B cell (primary cell): Measurements from ENCODE around the gene TTLL8. TPM values are rescaled to one million over a fixed set of nuclear protein-coding genes. Genes with fewer than 3 reads are reported as not detected.
A peak's percentile ranks its signal among the peaks of the same experiment; 100 is the strongest.

Experiments used
- ATAC-seq: fragments of 200-7000 bp; cut with Tn5 transposase; one replicate; pipeline ENCODE4 v1.10.0; 2021; ENCODE audit warnings: low read depth, mild to moderate bottlenecking, moderate number of reproducible peaks, moderate library complexity
- CTCF ChIA-PET: fragments of 350-600 bp; sonication (Branson Sonifier 250); formaldehyde crosslinking; loops from one replicate; lab custom pipeline; 2021; ENCODE audit warnings: antibody characterized with exemption, inconsistent platforms; lab: Charles Lee
- POLR2A ChIA-PET: fragments of 350-600 bp; sonication (Branson Sonifier 250); formaldehyde crosslinking; loops from one replicate; lab custom pipeline; 2021; ENCODE audit warnings: antibody characterized with exemption; lab: Charles Lee
- DNase-seq: peaks from one replicate; pipeline ENCODE4 v3.0.0; 2013
- H2AFZ ChIP-seq: 2 replicates; pipeline ENCODE4 v1.6.1; 2012; ENCODE audit warnings: mild to moderate bottlenecking, low read depth, low read length; ENCODE audit not compliant: insufficient read depth, poor library complexity, severe bottlenecking
- H3K27ac ChIP-seq, 2 donors: 1 replicate in 1 of 2; 2 replicates in 1 of 2; pipeline ENCODE4 v1.5.1; 2012 to 2013; ENCODE audit warnings: low read length in 2 of 2, mild to moderate bottlenecking in 2 of 2, moderate library complexity in 1 of 2
- H3K27me3 ChIP-seq, 4 experiments: fragments of 200-600 bp in 1 of 4; sonication (generic) in 1 of 4; replicated peaks in 1 of 4; 1 replicate in 2 of 4; 2 replicates in 2 of 4; pipeline versions ENCODE4 v1.6.1 to v1.7.0; 2013 to 2016; ENCODE audit warnings: low read length in 3 of 4, mild to moderate bottlenecking in 2 of 4, mixed read lengths in 1 of 4, moderate library complexity in 1 of 4; ENCODE audit not compliant: insufficient read depth in 4 of 4, control insufficient read depth in 3 of 4; ENCODE audit errors: control extremely low read depth in 1 of 4
- H3K36me3 ChIP-seq, 2 experiments: replicated peaks in 1 of 2; 1 replicate in 1 of 2; 2 replicates in 1 of 2; pipeline versions ENCODE4 v1.6.1 to v1.7.1; 2013; ENCODE audit warnings: low read length in 1 of 2; ENCODE audit not compliant: insufficient read depth in 2 of 2, control insufficient read depth in 1 of 2; ENCODE audit errors: control extremely low read depth in 1 of 2, extremely low read depth in 1 of 2
- H3K4me1 ChIP-seq, 2 donors: fragments of 200-600 bp in 1 of 2; sonication (generic) in 1 of 2; 1 replicate in 1 of 2; 2 replicates in 1 of 2; pipeline versions ENCODE4 v1.5.1 to v1.6.1; 2013 to 2017; ENCODE audit warnings: low read length in 2 of 2; ENCODE audit not compliant: control insufficient read depth in 2 of 2, insufficient read depth in 2 of 2
- H3K4me2 ChIP-seq: replicated peaks from 2 replicates; pipeline ENCODE3; 2012; ENCODE audit warnings: mild to moderate bottlenecking, low read depth, low read length; ENCODE audit not compliant: poor library complexity, severe bottlenecking
- H3K4me3 ChIP-seq, 5 experiments: fragments of 200-600 bp in 1 of 5; sonication (generic) in 1 of 5; 1 replicate in 3 of 5; 2 replicates in 2 of 5; pipeline versions ENCODE4 v1.5.1 to v1.7.0; 2011 to 2016; ENCODE audit warnings: low read length in 4 of 5, mild to moderate bottlenecking in 4 of 5, low read depth in 2 of 5, control low read depth in 1 of 5, moderate library complexity in 1 of 5; ENCODE audit not compliant: insufficient read depth in 1 of 5; ENCODE audit errors: control extremely low read depth in 1 of 5, extremely low read depth in 1 of 5
- H3K79me2 ChIP-seq: fragments of 200-600 bp; sonication (generic); one replicate; pipeline ENCODE4 v1.6.0; 2016; ENCODE audit warnings: low read length; ENCODE audit not compliant: control insufficient read depth, insufficient read depth
- H3K9ac ChIP-seq: fragments of 200-600 bp; sonication (generic); 2 replicates; pipeline ENCODE4 v1.6.1; 2017; ENCODE audit warnings: mild to moderate bottlenecking, low read length, moderate library complexity
- H3K9me3 ChIP-seq, 3 donors: one replicate each; pipeline versions ENCODE4 v1.6.1 to v1.7.1; 2013; ENCODE audit warnings: low read length in 2 of 3; ENCODE audit not compliant: control insufficient read depth in 2 of 3, insufficient read depth in 1 of 3; ENCODE audit errors: control extremely low read depth in 1 of 3
- H4K20me1 ChIP-seq: 2 replicates; pipeline ENCODE4 v1.6.0; 2012; ENCODE audit warnings: mild to moderate bottlenecking, low read length; ENCODE audit not compliant: insufficient read depth, control insufficient read depth, poor library complexity, severe bottlenecking
- H3K27ac Mint-ChIP-seq: one replicate; pipeline ENCODE4 v1.8.0; 2021; ENCODE audit warnings: mixed read lengths
- H3K27me3 Mint-ChIP-seq: one replicate; pipeline ENCODE4 v1.8.0; 2021; ENCODE audit warnings: mixed read lengths
- H3K4me1 Mint-ChIP-seq: one replicate; pipeline ENCODE4 v1.8.0; 2021; ENCODE audit warnings: mixed read lengths
- H3K4me3 Mint-ChIP-seq: one replicate; pipeline ENCODE4 v1.8.0; 2021; ENCODE audit warnings: mixed read lengths
- H3K9me3 Mint-ChIP-seq: one replicate; pipeline ENCODE4 v1.8.0; 2022; ENCODE audit warnings: mixed read lengths; ENCODE audit not compliant: insufficient read depth
- CTCF ChIP-seq: fragments of 200-600 bp; IDR thresholded peaks from one replicate; pipeline ENCODE4 v1.8.0; 2022; ENCODE audit warnings: antibody characterized with exemption, mild to moderate bottlenecking
- EZH2 ChIP-seq: IDR thresholded peaks from 2 replicates; pipeline ENCODE4 v1.6.1; 2012; ENCODE audit warnings: borderline replicate concordance, low read depth, mild to moderate bottlenecking, moderate library complexity, low read length; ENCODE audit not compliant: insufficient read depth, poor library complexity, severe bottlenecking
- WGBS: methylation state at CpG from one replicate; pipeline ENCODE4 v1.1.5; 2013; ENCODE audit warnings: missing lambda C conversion rate; ENCODE audit not compliant: insufficient coverage; 5-methylcytosine and 5-hydroxymethylcytosine counted together
- intact Hi-C: fragments of 100-400 bp; cut with micrococcal nuclease; formaldehyde crosslinking; loops from one replicate; pipeline ENCODE4 v1.10.0; 2022
- polyA plus RNA-seq: library from polyadenylated mRNA; depleted of rRNA; stranded (reverse); fragments of >200 nt; gene quantifications from 2 replicates; pipeline ENCODE4 v1.2.3, GENCODE V29; 2012
- total RNA-seq, 2 donors: library from RNA; stranded (reverse); fragments of 120-200 nt in 1 of 2; gene quantifications; 1 replicate in 1 of 2; 2 replicates in 1 of 2; pipeline versions ENCODE4 v1.2.3 to v1.2.4, GENCODE V29; 2013 to 2022

The TTLL8 gene
- total and polyA plus RNA-seq, 2 donors (not counting 1 experiment from before 2014, with no cell fraction given) = not detected

GRCh38 chr22:49998718-49999062, 59.4 kb downstream of the TTLL8 start:
- ATAC-seq = no peak
- 100% methylated on average over 9 of the region's 14 CpGs for WGBS

More at GRCh38 chr22:49998718-49999062, 59.4 kb downstream of the TTLL8 start:
- Histone ChIP-seq H3K4me2 (no peak overlapping the region), H3K4me3 (no peak overlapping the region), H4K20me1 (no peaks in the 10 kb centered on the region), H3K4me1 (peaks cover 9 to 20% of the 10 kb centered on the region in 2 donors), H3K27ac (no peak overlapping the region), H3K36me3 (no peaks in the 10 kb centered on the region), H3K27me3 (peaks cover 0 to 20% (median 6%) of the 10 kb centered on the region in 4 experiments), H3K9ac (no peak overlapping the region), H3K79me2 (no peaks in the 10 kb centered on the region), H2AFZ (no peak overlapping the region), H3K9me3 (peaks cover 0 to 3% (median 0%) of the 10 kb centered on the region in 3 donors)
- intact Hi-C loops = no loop called here
- DNase-seq = peak; percentile 29
- H3K27ac Mint-ChIP-seq = no peak overlapping the region
- ChIA-PET CTCF (no interaction called here), POLR2A (no interaction called here)
- peak overlapping the region; percentile 61 for H3K4me3 Mint-ChIP-seq
- TF ChIP-seq EZH2 = no peak
- no peak for TF ChIP-seq CTCF
- H3K27me3 Mint-ChIP-seq = peaks cover 22% of the 10 kb centered on the region
- H3K4me1 Mint-ChIP-seq = peaks cover 21% of the 10 kb centered on the region
- H3K9me3 Mint-ChIP-seq = no peaks in the 10 kb centered on the region
